ENCODE results near the gene UBXN6.

The UBXN6 gene

GRCh38 chr19:4503825-4504170, 46.2 kb upstream of the UBXN6 start:
- H3K9ac ChIP-seq (ENCODE audit: low read depth, low read length) = no peak overlapping the region
- no peaks in the 10 kb centered on the region for H3K9me3 ChIP-seq (ENCODE audit: insufficient read depth, low read length, severe bottlenecking)
- TF ChIP-seq EZH2 (IDR thresholded peaks at IDR 0.05; ENCODE audit: borderline replicate concordance, low read depth, low read length, severe bottlenecking) = no peak
- TF ChIP-seq CTCF (IDR thresholded peaks at IDR 0.05; ENCODE audit: borderline replicate concordance, extremely low read depth, low read length, poor library complexity, severe bottlenecking) = no peak
- H3K4me1 ChIP-seq (ENCODE audit: insufficient read depth, low read length) = no peaks in the 10 kb centered on the region
- peaks cover 61% of the 10 kb centered on the region for H3K36me3 ChIP-seq (ENCODE audit: insufficient read depth, low read length)
- no peak for ATAC-seq (ENCODE audit: insufficient read depth, low read depth)
- H3K79me2 ChIP-seq (ENCODE audit: insufficient read depth, low read length) = no peaks in the 10 kb centered on the region
- H4K20me1 ChIP-seq (ENCODE audit: insufficient read depth, low read length) = 0 out of 2 replicates have a peak, but pooled peaks cover 4% of the 10 kb centered on the region
- DNase-seq = no peak
- H2AFZ ChIP-seq (ENCODE audit: low read depth, low read length) = no peak overlapping the region
- H3K27me3 ChIP-seq (ENCODE audit: insufficient read depth, low read length, poor library complexity) = no peaks in the 10 kb centered on the region
- H3K4me3 ChIP-seq (ENCODE audit: low read depth in 1 of 2, low read length in 2 of 2) = no peak overlapping the region
- H3K27ac ChIP-seq (ENCODE audit: low read length) = no peak overlapping the region
- H3K4me2 ChIP-seq (ENCODE audit: insufficient read depth, low read length) = no peak overlapping the region

- Histone ChIP-seq H3K9me3 (ENCODE audit: insufficient read depth, low read length, severe bottlenecking) (no peaks in the 10 kb centered on the region), H3K4me1 (ENCODE audit: insufficient read depth, low read length) (no peaks in the 10 kb centered on the region), H3K9ac (ENCODE audit: low read depth, low read length) (no peak overlapping the region), H3K36me3 (ENCODE audit: insufficient read depth, low read length) (peaks cover 66% of the 10 kb centered on the region), H3K27me3 (ENCODE audit: insufficient read depth, low read length, poor library complexity) (no peaks in the 10 kb centered on the region), H4K20me1 (ENCODE audit: insufficient read depth, low read length) (0 out of 2 replicates have a peak, but pooled peaks cover 4% of the 10 kb centered on the region), H3K4me2 (ENCODE audit: insufficient read depth, low read length) (no peak overlapping the region), H3K27ac (ENCODE audit: low read length) (no peak overlapping the region), H3K4me3 (ENCODE audit: low read depth in 1 of 2, low read length in 2 of 2) (no peak overlapping the region), H2AFZ (ENCODE audit: low read depth, low read length) (no peak overlapping the region), H3K79me2 (ENCODE audit: insufficient read depth, low read length) (no peaks in the 10 kb centered on the region)
- ATAC-seq (ENCODE audit: insufficient read depth, low read depth) = no peak
- no peak for DNase-seq
- TF ChIP-seq CTCF (IDR thresholded peaks at IDR 0.05; ENCODE audit: borderline replicate concordance, extremely low read depth, low read length, poor library complexity, severe bottlenecking) = no peak
- TF ChIP-seq EZH2 (IDR thresholded peaks at IDR 0.05; ENCODE audit: borderline replicate concordance, low read depth, low read length, severe bottlenecking) = no peak
Measured at GRCh38 chr19:4503132-4503824, 45.7 kb upstream of the UBXN6 start.

GRCh38 chr19:4502282-4503131, 44.9 kb upstream of the UBXN6 start:
- Histone ChIP-seq H3K9me3 (ENCODE audit: insufficient read depth, low read length, severe bottlenecking) (no peaks in the 10 kb centered on the region), H3K79me2 (ENCODE audit: insufficient read depth, low read length) (no peaks in the 10 kb centered on the region), H3K27me3 (ENCODE audit: insufficient read depth, low read length, poor library complexity) (no peaks in the 10 kb centered on the region), H3K4me3 (ENCODE audit: low read depth in 1 of 2, low read length in 2 of 2) (no peak overlapping the region), H3K4me2 (ENCODE audit: insufficient read depth, low read length) (no peak overlapping the region), H3K4me1 (ENCODE audit: insufficient read depth, low read length) (no peaks in the 10 kb centered on the region), H3K27ac (ENCODE audit: low read length) (no peak overlapping the region), H4K20me1 (ENCODE audit: insufficient read depth, low read length) (0 out of 2 replicates have a peak, but pooled peaks cover 4% of the 10 kb centered on the region), H2AFZ (ENCODE audit: low read depth, low read length) (no peak overlapping the region), H3K36me3 (ENCODE audit: insufficient read depth, low read length) (peaks cover 74% of the 10 kb centered on the region), H3K9ac (ENCODE audit: low read depth, low read length) (no peak overlapping the region)
- DNase-seq = no peak
- ATAC-seq (ENCODE audit: insufficient read depth, low read depth) = no peak
- TF ChIP-seq CTCF (IDR thresholded peaks at IDR 0.05; ENCODE audit: borderline replicate concordance, extremely low read depth, low read length, poor library complexity, severe bottlenecking) (no peak), EZH2 (IDR thresholded peaks at IDR 0.05; ENCODE audit: borderline replicate concordance, low read depth, low read length, severe bottlenecking) (no peak)

Data from DND-41 (cell line).